Esophagus muscularis mucosa (tissue), 3 donors: ENCODE data around the gene TNS1.

Source experiments
- CTCF ChIP-seq, 3 experiments: fragments of 200-600 bp in 2 of 3; fragments of 450-650 bp in 1 of 3; sonication (generic) in 2 of 3; IDR thresholded peaks; one replicate each; pipeline ENCODE4 v1.5.1; 2017 to 2019; ENCODE audit warnings: antibody characterized with exemption in 3 of 3, mild to moderate bottlenecking in 2 of 3, moderate library complexity in 1 of 3
- POLR2A ChIP-seq: fragments of 450-650 bp; IDR thresholded peaks from one replicate; pipeline ENCODE4 v1.6.1; 2017; ENCODE audit warnings: antibody characterized with exemption, moderate library complexity, mild to moderate bottlenecking, low read depth

DNA sequence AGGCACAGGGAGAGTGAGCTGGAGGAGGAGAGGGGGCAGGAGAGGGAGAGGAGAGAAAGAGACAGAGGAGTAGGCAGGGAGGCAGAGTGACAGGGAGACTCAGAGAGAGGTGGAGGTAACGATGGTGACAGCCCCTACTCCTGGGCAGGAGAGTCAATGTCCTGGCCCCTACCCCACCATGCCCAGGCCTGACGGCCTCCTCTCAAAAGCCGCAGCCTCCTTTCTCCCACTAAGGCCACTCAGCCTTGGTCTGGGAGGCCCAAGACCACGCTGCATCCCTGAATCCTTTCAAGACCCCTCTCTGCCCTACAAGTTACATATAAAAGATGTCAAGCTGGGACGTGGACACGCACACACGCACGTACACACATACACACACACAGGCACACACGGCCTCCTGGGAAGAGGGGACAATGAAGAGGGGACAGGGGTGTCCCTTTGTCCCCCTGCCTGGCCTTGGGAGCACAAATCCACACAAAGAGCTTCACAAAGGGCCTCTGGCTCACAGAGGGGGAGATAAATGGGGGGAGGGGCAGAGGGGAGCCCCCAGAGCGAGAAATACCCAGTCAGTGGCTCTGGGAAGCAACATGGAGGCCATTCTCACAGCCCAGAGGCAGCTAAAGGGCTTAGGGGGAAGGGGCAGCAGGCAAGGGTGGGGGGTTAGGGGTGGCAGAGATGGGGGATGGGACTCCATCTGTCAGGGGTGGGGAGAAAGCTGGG lies 19.5 kb upstream of the TNS1 start:
- no peak for TF ChIP-seq POLR2A
- no peak for TF ChIP-seq CTCF (IDR thresholded peaks at IDR 0.05)
